IMR-90 (cell line): ENCODE measurements around the gene COL6A3. TPM values are rescaled to one million over a fixed set of nuclear protein-coding genes. Genes with fewer than 3 reads are reported as not detected.

Experiments
- ATAC-seq: fragments of 200-7000 bp; cut with Tn5 transposase; 2 replicates; pipeline ENCODE4 v1.9.1; 2020; ENCODE audit warnings: low read depth, mild to moderate bottlenecking, moderate library complexity
- BruUV-seq: library from RNA; stranded (reverse); fragments of 400-500 nt; replicated peaks from 2 replicates; lab custom pipeline; 2021; lab: Mats Ljungman, UMichigan
- CTCF ChIA-PET: fragments of 300-600 bp; formaldehyde crosslinking; extraction: SDS; loops from one replicate; lab custom pipeline; 2021; ENCODE audit warnings: antibody characterized with exemption; lab: Yijun Ruan, JAX
- POLR2A ChIA-PET: fragments of 300-600 bp; sonication (Branson Sonifier 250); formaldehyde crosslinking; loops from one replicate; lab custom pipeline; 2022; ENCODE audit warnings: antibody characterized with exemption; ENCODE audit not compliant: unreplicated experiment; lab: Charles Lee
- DNase-seq: peaks from one replicate; pipeline ENCODE4 v3.0.0; 2013
- H2AFZ ChIP-seq: replicated peaks from 2 replicates; pipeline ENCODE3; 2013; ENCODE audit warnings: low read length, mild to moderate bottlenecking; ENCODE audit not compliant: poor library complexity
- H2AK5ac ChIP-seq: 2 replicates; pipeline ENCODE4 v1.6.1; 2013; ENCODE audit warnings: low read depth, low read length, inconsistent platforms
- H2AK9ac ChIP-seq: replicated peaks from 2 replicates; pipeline ENCODE3; 2013; ENCODE audit warnings: mild to moderate bottlenecking, low read depth, low read length, moderate library complexity; ENCODE audit not compliant: poor library complexity
- H2BK120ac ChIP-seq: 2 replicates; pipeline ENCODE4 v1.6.1; 2013; ENCODE audit warnings: low read depth, low read length, inconsistent platforms
- H2BK15ac ChIP-seq: 3 replicates; pipeline ENCODE4 v1.6.1; 2013; ENCODE audit warnings: low read depth, low read length, inconsistent platforms
- H2BK20ac ChIP-seq: 2 replicates; pipeline ENCODE4 v1.6.1; 2013; ENCODE audit warnings: low read depth, mild to moderate bottlenecking, inconsistent platforms, low read length, moderate library complexity
- H2BK5ac ChIP-seq: 2 replicates; pipeline ENCODE4 v1.6.1; 2013; ENCODE audit warnings: mild to moderate bottlenecking, low read depth, low read length, inconsistent platforms; ENCODE audit not compliant: poor library complexity, severe bottlenecking
- H3K14ac ChIP-seq: replicated peaks from 2 replicates; pipeline ENCODE4 v1.6.1; 2013; ENCODE audit warnings: low read depth, low read length, inconsistent platforms
- H3K18ac ChIP-seq: 2 replicates; pipeline ENCODE4 v1.6.1; 2013; ENCODE audit warnings: low read depth, low read length, control low read depth
- H3K23ac ChIP-seq: 2 replicates; pipeline ENCODE4 v1.6.1; 2013; ENCODE audit warnings: low read depth, low read length, inconsistent platforms
- H3K27ac ChIP-seq: 2 replicates; pipeline ENCODE4 v1.5.1; 2013; ENCODE audit warnings: mild to moderate bottlenecking, control low read depth, low read length; ENCODE audit not compliant: insufficient read depth
- H3K27me3 ChIP-seq: 2 replicates; pipeline ENCODE4 v1.6.1; 2013; ENCODE audit warnings: low read length; ENCODE audit not compliant: control insufficient read depth, insufficient read depth
- H3K36me3 ChIP-seq: 2 replicates; pipeline ENCODE4 v1.6.1; 2013; ENCODE audit warnings: low read length, mixed read lengths; ENCODE audit not compliant: control insufficient read depth, insufficient read depth
- H3K4ac ChIP-seq: 2 replicates; pipeline ENCODE4 v1.6.1; 2013; ENCODE audit warnings: low read depth, low read length, inconsistent platforms
- H3K4me1 ChIP-seq: 2 replicates; pipeline ENCODE4 v1.6.1; 2013; ENCODE audit warnings: low read length, mixed read lengths; ENCODE audit not compliant: control insufficient read depth, insufficient read depth
- H3K4me2 ChIP-seq: 2 replicates; pipeline ENCODE4 v1.6.1; 2013; ENCODE audit warnings: low read depth, mild to moderate bottlenecking, control low read depth, low read length, moderate library complexity
- H3K4me3 ChIP-seq: 2 replicates; pipeline ENCODE4 v1.5.1; 2013; ENCODE audit warnings: low read depth, mild to moderate bottlenecking, control low read depth, low read length, moderate library complexity; ENCODE audit not compliant: insufficient read depth
- H3K56ac ChIP-seq: 2 replicates; pipeline ENCODE4 v1.6.1; 2013; ENCODE audit warnings: low read length, inconsistent platforms; ENCODE audit not compliant: insufficient read depth; ENCODE audit errors: extremely low read depth
- H3K79me1 ChIP-seq, 2 experiments: 2 replicates each; pipeline ENCODE4 v1.6.1; 2013; ENCODE audit warnings: low read length in 2 of 2, inconsistent platforms in 1 of 2, low read depth in 1 of 2
- H3K9ac ChIP-seq: 2 replicates; pipeline ENCODE4 v1.6.1; 2013; ENCODE audit warnings: low read depth, low read length, control low read depth
- H3K9me1 ChIP-seq: 2 replicates; pipeline ENCODE4 v1.6.1; 2013; ENCODE audit warnings: low read length, inconsistent platforms; ENCODE audit not compliant: insufficient read depth
- H3K9me3 ChIP-seq: 2 replicates; pipeline ENCODE4 v1.6.1; 2013; ENCODE audit warnings: low read length; ENCODE audit not compliant: control insufficient read depth, insufficient read depth
- H4K20me1 ChIP-seq: 2 replicates; pipeline ENCODE4 v1.6.1; 2013; ENCODE audit warnings: low read length, inconsistent platforms; ENCODE audit not compliant: insufficient read depth
- H4K5ac ChIP-seq: 2 replicates; pipeline ENCODE4 v1.6.1; 2013; ENCODE audit warnings: mild to moderate bottlenecking, low read depth, low read length, control low read depth
- H4K8ac ChIP-seq, 2 experiments: 2 replicates each; pipeline ENCODE4 v1.6.1; 2013; ENCODE audit warnings: low read depth in 2 of 2, low read length in 2 of 2, control low read depth in 1 of 2, inconsistent platforms in 1 of 2
- H4K91ac ChIP-seq: 2 replicates; pipeline ENCODE4 v1.6.1; 2013; ENCODE audit warnings: low read depth, low read length, inconsistent platforms; ENCODE audit not compliant: insufficient read depth
- CEBPB ChIP-seq: IDR thresholded peaks from 2 replicates; pipeline ENCODE4 v1.6.1; 2012; ENCODE audit warnings: low read depth, low read length, improper control_type of control experiment
- CHD1 ChIP-seq: IDR thresholded peaks from 2 replicates; pipeline ENCODE4 v1.6.1; 2012; ENCODE audit warnings: low read depth, low read length, improper control_type of control experiment
- CTCF ChIP-seq: conservative IDR thresholded peaks from 2 replicates; pipeline ENCODE4 v1.5.1; 2012; ENCODE audit warnings: mild to moderate bottlenecking, low read depth, low read length, improper control_type of control experiment
- MAFK ChIP-seq: IDR thresholded peaks from 2 replicates; pipeline ENCODE4 v1.6.1; 2012; ENCODE audit warnings: low read depth, low read length, improper control_type of control experiment
- MAZ ChIP-seq: IDR thresholded peaks from 2 replicates; pipeline ENCODE4 v1.6.1; 2012; ENCODE audit warnings: low read depth, mild to moderate bottlenecking, low read length, improper control_type of control experiment, moderate library complexity, borderline replicate concordance
- POLR2A ChIP-seq: IDR thresholded peaks from 2 replicates; pipeline ENCODE4 v1.6.1; 2012; ENCODE audit warnings: mild to moderate bottlenecking, low read depth, low read length
- RCOR1 ChIP-seq: IDR thresholded peaks from 2 replicates; pipeline ENCODE4 v1.6.1; 2012; ENCODE audit warnings: mild to moderate bottlenecking, low read length, improper control_type of control experiment; ENCODE audit not compliant: insufficient replicate concordance
- WGBS, 2 experiments: methylation state at CpG; one replicate each; pipeline versions ENCODE4 v1.1.5 to v1.1.7; 2013; ENCODE audit warnings: missing lambda C conversion rate in 2 of 2; ENCODE audit not compliant: insufficient read length in 1 of 2; ENCODE audit errors: extremely low coverage in 2 of 2; 5-methylcytosine and 5-hydroxymethylcytosine counted together
- dilution Hi-C: fragments of 300-500 bp; cut with HindIII; formaldehyde crosslinking; loops from one replicate; pipeline ENCODE4 v1.14.3; 2018; ENCODE audit warnings: low sequenced_read_pairs; ENCODE audit not compliant: unreplicated experiment
- in situ Hi-C: fragments of 300-500 bp; cut with MboI; formaldehyde crosslinking; loops from 3 replicates; pipeline ENCODE4 v1.14.3; 2019; ENCODE audit warnings: low sequenced_read_pairs, inconsistent platforms, mixed read lengths
- intact Hi-C: fragments of 100-400 bp; cut with micrococcal nuclease; formaldehyde crosslinking; loops from 2 replicates; pipeline ENCODE4 v1.10.0; 2022
- polyA plus RNA-seq, 3 experiments: library from polyadenylated mRNA; depleted of rRNA; stranded (reverse); fragments of >200 nt; gene quantifications; 2 replicates each; pipeline ENCODE4 v1.2.3, GENCODE V29; 2012; ENCODE audit warnings: low replicate concordance in 1 of 3
- total RNA-seq: library from RNA; depleted of rRNA; stranded (reverse); fragments of >200 nt; gene quantifications from 2 replicates; pipeline ENCODE4 v1.2.3, GENCODE V29; 2012

The COL6A3 gene
- total and polyA plus RNA-seq, 2 of the 4 experiments (the other 2 are of a cell fraction) = 964 to 1,855 TPM

- TF ChIP-seq RCOR1 (no peak), CEBPB (peak; percentile 97), POLR2A (peak; percentile 68; the same call in 1 of the 2 replicates)
Observed at GRCh38 chr2:237383991-237384671, 29.8 kb downstream of the COL6A3 start (continued).

- Histone ChIP-seq H3K14ac (no peak overlapping the region), H3K36me3 (peaks cover 74% of the 10 kb centered on the region), H3K4ac (no peak overlapping the region), H3K27ac (peak overlapping the region; percentile 8; the same call in 1 of the 2 replicates), H4K8ac (no peak overlapping the region), H2AK5ac (no peak overlapping the region), H4K5ac (no peak overlapping the region), H2BK120ac (no peak overlapping the region), H3K18ac (no peak overlapping the region), H4K20me1 (peaks cover 93% of the 10 kb centered on the region), H3K23ac (0 out of 2 replicates have a peak overlapping the region, but pooled peaks have one; percentile 31), H3K9me3 (no peaks in the 10 kb centered on the region), H2BK5ac (peak overlapping the region; percentile 7), H2AK9ac (no peak overlapping the region), H3K56ac (no peak overlapping the region), H3K4me1 (peaks cover 16% of the 10 kb centered on the region), H2BK20ac (no peak overlapping the region), H3K4me3 (no peak overlapping the region), H2BK15ac (no peak overlapping the region), H3K9me1 (peaks cover 39% of the 10 kb centered on the region), H3K79me1 (peaks cover 41 to 87% of the 10 kb centered on the region in 2 experiments), H3K27me3 (no peaks in the 10 kb centered on the region), H3K4me2 (no peak overlapping the region), H3K9ac (no peak overlapping the region), H2AFZ (no peak overlapping the region), H4K91ac (no peak overlapping the region)
- TF ChIP-seq CTCF = no peak
- no peak for TF ChIP-seq MAZ
- no peak for TF ChIP-seq MAFK
- TF ChIP-seq POLR2A = peak; percentile 65; the same call in 1 of the 2 replicates
- no peak for TF ChIP-seq CHD1
- WGBS, 2 experiments = 90% methylated on average over 4 of the region's 6 CpGs; no CpG with 5 or more reads in 1 of the 2 experiments
- TSS peak; percentile 70 for BruUV-seq
- dilution Hi-C loops = no loop called here
- ATAC-seq = no peak
- CTCF ChIA-PET = no interaction called here
- DNase-seq = no peak
- in situ Hi-C loops = no loop called here
- POLR2A ChIA-PET = interaction anchor here (0.5 to 0.6 kb wide), 2 partner anchors 30 to 149 kb away, joined by 3 read pairs; no protein-coding TSS in a partner anchor
- intact Hi-C loops = no loop called here
Observed at GRCh38 chr2:237380768-237381167, 33.2 kb downstream of the COL6A3 start.
